Activated naive CD8-positive, alpha-beta T cell treated with anti-CD3 and anti-CD28 coated beads, Interleukin-2, amount 50 U/mL, for 16 hours (primary cell): ENCODE data around the gene LIN37.

Source experiments
- DNase-seq: peaks from one replicate; pipeline ENCODE4 v3.0.0-alpha.2; 2020; ENCODE audit warnings: low read depth, low spot score

The LIN37 gene

GRCh38 chr19:35774274-35775045 is 26.1 kb downstream of the LIN37 start:
- no peak for DNase-seq

- DNase-seq = no peak
Measured at GRCh38 chr19:35775046-35775297, 26.6 kb downstream of the LIN37 start.

GRCh38 chr19:35775298-35776101 is 27.1 kb downstream of the LIN37 start, which contains the start of gene ARHGAP33:
Gene ARHGAP33, plus strand, starts transcription at chr19:35775564. Its CDS starts 95 bp downstream, at chr19:35775659.
- peak; percentile 97 for DNase-seq

GRCh38 chr19:35776102-35776788 is 27.9 kb downstream of the LIN37 start:
- no peak for DNase-seq

GRCh38 chr19:35777086-35777841 is 28.9 kb downstream of the LIN37 start:
- DNase-seq = no peak

- DNase-seq = no peak
Measured at GRCh38 chr19:35777961-35778360, 29.6 kb downstream of the LIN37 start.

- DNase-seq = no peak
Measured at GRCh38 chr19:35779033-35779432, 30.7 kb downstream of the LIN37 start.

GRCh38 chr19:35780058-35780457 is 31.7 kb downstream of the LIN37 start:
- no peak for DNase-seq

- DNase-seq = no peak
Measured at GRCh38 chr19:35780717-35781116, 32.3 kb downstream of the LIN37 start.

GRCh38 chr19:35781650-35782049 is 33.3 kb downstream of the LIN37 start:
- no peak for DNase-seq

- DNase-seq = no peak
Measured at GRCh38 chr19:35782589-35782988, 34.2 kb downstream of the LIN37 start.

- no peak for DNase-seq
Measured at GRCh38 chr19:35783469-35784434, 35.4 kb downstream of the LIN37 start.

GRCh38 chr19:35784503-35785338 is 36.3 kb downstream of the LIN37 start:
- no peak for DNase-seq

GRCh38 chr19:35785339-35785627 is 36.9 kb downstream of the LIN37 start:
- no peak for DNase-seq

- DNase-seq = no peak
Measured at GRCh38 chr19:35786299-35787160, 38.2 kb downstream of the LIN37 start.

- DNase-seq = no peak
Measured at GRCh38 chr19:35787227-35787799, 38.9 kb downstream of the LIN37 start.

GRCh38 chr19:35788205-35788960 is 40.0 kb downstream of the LIN37 start:
- no peak for DNase-seq
